Fibroblast of the conjunctiva (primary cell): ENCODE results near the gene FBXL17.

Source experiments
- DNase-seq: peaks from one replicate; pipeline ENCODE4 v3.0.0-alpha.2; 2010; ENCODE audit warnings: low read depth

Gene FBXL17

GRCh38 chr5:108373426-108373825 is 8.5 kb downstream of the FBXL17 start:
- no peak for DNase-seq

GRCh38 chr5:108372369-108372768 is 9.5 kb downstream of the FBXL17 start:
- DNase-seq: no peak

- DNase-seq: no peak
Measured at GRCh38 chr5:108371263-108371662, 10.6 kb downstream of the FBXL17 start.

GRCh38 chr5:108369167-108369566 is 12.7 kb downstream of the FBXL17 start:
- DNase-seq: no peak

GRCh38 chr5:108367679-108368334 is 14.1 kb downstream of the FBXL17 start:
- DNase-seq: no peak

GRCh38 chr5:108366500-108366899 is 15.4 kb downstream of the FBXL17 start:
- no peak for DNase-seq

- DNase-seq: no peak
Measured at GRCh38 chr5:108361771-108362170, 20.1 kb downstream of the FBXL17 start.

- no peak for DNase-seq
Measured at GRCh38 chr5:108361239-108361638, 20.7 kb downstream of the FBXL17 start.

- DNase-seq: no peak
Measured at GRCh38 chr5:108360280-108360679, 21.6 kb downstream of the FBXL17 start.

- no peak for DNase-seq
Measured at GRCh38 chr5:108356286-108356685, 25.6 kb downstream of the FBXL17 start.

- DNase-seq: no peak
Measured at GRCh38 chr5:108353087-108353486, 28.8 kb downstream of the FBXL17 start.

GRCh38 chr5:108345541-108346171 is 36.2 kb downstream of the FBXL17 start:
- peak; percentile 31 for DNase-seq

- no peak for DNase-seq
Measured at GRCh38 chr5:108344103-108344822, 37.6 kb downstream of the FBXL17 start.

GRCh38 chr5:108341866-108342265 is 40.0 kb downstream of the FBXL17 start:
- no peak for DNase-seq

GRCh38 chr5:108340131-108340530 is 41.8 kb downstream of the FBXL17 start:
- no peak for DNase-seq

- DNase-seq: no peak
Measured at GRCh38 chr5:108339220-108339619, 42.7 kb downstream of the FBXL17 start.

GRCh38 chr5:108334225-108334624 is 47.7 kb downstream of the FBXL17 start:
- no peak for DNase-seq

GRCh38 chr5:108326982-108327381 is 54.9 kb downstream of the FBXL17 start:
- DNase-seq: no peak

- no peak for DNase-seq
Measured at GRCh38 chr5:108324886-108325285, 57.0 kb downstream of the FBXL17 start.

GRCh38 chr5:108321341-108321740 is 60.6 kb downstream of the FBXL17 start:
- peak; percentile 3 for DNase-seq

- no peak for DNase-seq
Measured at GRCh38 chr5:108320231-108320630, 61.7 kb downstream of the FBXL17 start.

- no peak for DNase-seq
Measured at GRCh38 chr5:108315829-108316228, 66.1 kb downstream of the FBXL17 start.

- no peak for DNase-seq
Measured at GRCh38 chr5:108312258-108312657, 69.6 kb downstream of the FBXL17 start.
